H9 (cell line): ENCODE data around the gene SCUBE1. TPM values are rescaled to one million over a fixed set of nuclear protein-coding genes. Genes with fewer than 3 reads are reported as not detected.

Experiments
- DNase-seq: peaks from one replicate; pipeline ENCODE4 v3.0.0-alpha.2; 2017
- H2AFZ ChIP-seq: one replicate; pipeline ENCODE4 v1.6.1; 2013; ENCODE audit warnings: mild to moderate bottlenecking, low read length, control low read depth, moderate library complexity
- H2AK5ac ChIP-seq: 2 replicates; pipeline ENCODE4 v1.6.1; 2013; ENCODE audit warnings: low read length, control low read depth, mixed read lengths; ENCODE audit not compliant: insufficient read length
- H2BK120ac ChIP-seq: one replicate; pipeline ENCODE4 v1.6.1; 2013; ENCODE audit warnings: low read depth, mild to moderate bottlenecking, low read length, control low read depth, inconsistent platforms; ENCODE audit not compliant: poor library complexity, severe bottlenecking
- H2BK12ac ChIP-seq: 2 replicates; pipeline ENCODE4 v1.6.1; 2013; ENCODE audit warnings: low read length, control low read depth, mixed read lengths, low read depth; ENCODE audit not compliant: insufficient read length
- H2BK15ac ChIP-seq: 2 replicates; pipeline ENCODE4 v1.6.1; 2013; ENCODE audit warnings: low read depth, low read length, control low read depth
- H2BK20ac ChIP-seq: one replicate; pipeline ENCODE4 v1.6.1; 2013; ENCODE audit warnings: low read depth, mild to moderate bottlenecking, low read length, control low read depth, inconsistent platforms; ENCODE audit not compliant: poor library complexity, severe bottlenecking
- H2BK5ac ChIP-seq: 2 replicates; pipeline ENCODE4 v1.6.1; 2013; ENCODE audit warnings: low read length, control low read depth, mixed read lengths; ENCODE audit not compliant: insufficient read length
- H3K14ac ChIP-seq: 2 replicates; pipeline ENCODE4 v1.6.1; 2013; ENCODE audit warnings: low read length, control low read depth; ENCODE audit not compliant: insufficient read depth
- H3K18ac ChIP-seq: 2 replicates; pipeline ENCODE4 v1.6.1; 2013; ENCODE audit warnings: low read depth, mild to moderate bottlenecking, mixed read lengths, low read length, control low read depth; ENCODE audit not compliant: insufficient read length
- H3K23ac ChIP-seq: 2 replicates; pipeline ENCODE4 v1.6.1; 2013; ENCODE audit warnings: low read length, control low read depth, mixed read lengths, low read depth; ENCODE audit not compliant: insufficient read length
- H3K23me2 ChIP-seq: 2 replicates; pipeline ENCODE4 v1.6.1; 2013; ENCODE audit warnings: low read depth, mild to moderate bottlenecking, mixed read lengths, low read length, control low read depth; ENCODE audit not compliant: insufficient read length, poor library complexity, severe bottlenecking
- H3K27ac ChIP-seq: 2 replicates; pipeline ENCODE4 v1.5.1; 2013; ENCODE audit warnings: low read length, control low read depth, mixed read lengths, low read depth; ENCODE audit not compliant: insufficient read length
- H3K27me3 ChIP-seq: 2 replicates; pipeline ENCODE4 v1.6.1; 2013; ENCODE audit warnings: low read length, control low read depth, inconsistent platforms; ENCODE audit not compliant: insufficient read depth
- H3K4ac ChIP-seq: 2 replicates; pipeline ENCODE4 v1.6.1; 2013; ENCODE audit warnings: low read depth, mild to moderate bottlenecking, control low read depth, inconsistent platforms, low read length, moderate library complexity
- H3K4me1 ChIP-seq: 2 replicates; pipeline ENCODE4 v1.6.1; 2013; ENCODE audit warnings: low read length, control low read depth, inconsistent platforms; ENCODE audit not compliant: insufficient read depth
- H3K4me2 ChIP-seq: 2 replicates; pipeline ENCODE4 v1.6.1; 2013; ENCODE audit warnings: low read length, control low read depth, mixed read lengths; ENCODE audit not compliant: insufficient read length, insufficient read depth
- H3K56ac ChIP-seq: 2 replicates; pipeline ENCODE4 v1.6.1; 2013; ENCODE audit warnings: low read depth, mild to moderate bottlenecking, mixed read lengths, low read length, control low read depth; ENCODE audit not compliant: insufficient read length
- H3K79me1 ChIP-seq: 2 replicates; pipeline ENCODE4 v1.6.1; 2013; ENCODE audit warnings: low read depth, mild to moderate bottlenecking, moderate library complexity, low read length, control low read depth, inconsistent platforms; ENCODE audit not compliant: insufficient read depth, poor library complexity, severe bottlenecking
- H3K79me2 ChIP-seq: 2 replicates; pipeline ENCODE4 v1.6.1; 2013; ENCODE audit warnings: low read length, control low read depth, inconsistent platforms; ENCODE audit not compliant: insufficient read depth
- H3K9ac ChIP-seq: 2 replicates; pipeline ENCODE4 v1.6.1; 2013; ENCODE audit warnings: low read length, control low read depth, mixed read lengths; ENCODE audit not compliant: insufficient read length; ENCODE audit errors: extremely low read depth
- H3K9me3 ChIP-seq: one replicate; pipeline ENCODE4 v1.6.1; 2013; ENCODE audit warnings: low read depth, low read length, inconsistent platforms; ENCODE audit not compliant: control insufficient read depth
- H3T11ph ChIP-seq: one replicate; pipeline ENCODE4 v1.6.1; 2013; ENCODE audit warnings: mild to moderate bottlenecking, low read length, control low read depth, inconsistent platforms
- H4K20me1 ChIP-seq: one replicate; pipeline ENCODE4 v1.6.1; 2013; ENCODE audit not compliant: control insufficient read depth, insufficient read length, insufficient read depth
- H4K5ac ChIP-seq: 2 replicates; pipeline ENCODE4 v1.6.1; 2013; ENCODE audit warnings: low read depth, mild to moderate bottlenecking, mixed read lengths, low read length, control low read depth; ENCODE audit not compliant: insufficient read length
- H4K8ac ChIP-seq: replicated peaks from 2 replicates; pipeline ENCODE4 v1.6.1; 2013; ENCODE audit warnings: low read length, control low read depth, mixed read lengths, low read depth; ENCODE audit not compliant: insufficient read length
- H4K91ac ChIP-seq: 2 replicates; pipeline ENCODE4 v1.6.1; 2013; ENCODE audit warnings: low read depth, mild to moderate bottlenecking, moderate library complexity, mixed read lengths, low read length, control low read depth; ENCODE audit not compliant: insufficient read length
- H3K27ac Mint-ChIP-seq, 3 experiments: 2 replicates in 2 of 3; 3 replicates in 1 of 3; pipeline ENCODE4 v1.8.0; 2020 to 2021; ENCODE audit warnings: mixed read lengths in 3 of 3, mild to moderate bottlenecking in 1 of 3, moderate library complexity in 1 of 3
- H3K27me3 Mint-ChIP-seq: 2 replicates; pipeline ENCODE4 v1.8.0; 2021; ENCODE audit warnings: low read depth, mild to moderate bottlenecking, moderate library complexity, mixed read lengths
- H3K36me3 Mint-ChIP-seq, 3 experiments: 2 replicates in 2 of 3; 3 replicates in 1 of 3; pipeline ENCODE4 v1.8.0; 2020 to 2021; ENCODE audit warnings: low read depth in 3 of 3, mixed read lengths in 3 of 3; ENCODE audit not compliant: insufficient read depth in 1 of 3
- H3K4me1 Mint-ChIP-seq, 2 experiments: 2 replicates each; pipeline ENCODE4 v1.8.0; 2020; ENCODE audit warnings: mixed read lengths in 2 of 2
- H3K4me3 Mint-ChIP-seq, 2 experiments: 2 replicates in 1 of 2; 3 replicates in 1 of 2; pipeline ENCODE4 v1.8.0; 2020 to 2021; ENCODE audit warnings: mild to moderate bottlenecking in 2 of 2, mixed read lengths in 2 of 2, moderate library complexity in 1 of 2
- H3K9me3 Mint-ChIP-seq, 2 experiments: 2 replicates in 1 of 2; 3 replicates in 1 of 2; pipeline ENCODE4 v1.8.0; 2020; ENCODE audit warnings: mild to moderate bottlenecking in 2 of 2, mixed read lengths in 2 of 2, moderate library complexity in 1 of 2
- WGBS: extraction: QIAGEN DNeasy Blood & Tissue Kit; methylation state at CpG from one replicate; pipeline ENCODE4 v1.1.7; 2013; ENCODE audit warnings: missing lambda C conversion rate, low lambda C conversion rate, mixed read lengths; ENCODE audit not compliant: insufficient read length; ENCODE audit errors: extremely low coverage; 5-methylcytosine and 5-hydroxymethylcytosine counted together
- total RNA-seq: library from RNA; stranded (reverse); gene quantifications from 2 replicates; pipeline ENCODE4 v1.2.1, GENCODE V29; 2021
- TF ChIP-seq, protein P1 (sequence below): fragments of 200-600 bp; sonication (generic); conservative IDR thresholded peaks from 3 replicates; pipeline ENCODE4 v1.8.0; 2021; ENCODE audit warnings: antibody characterized with exemption, mild to moderate bottlenecking

SCUBE1 gene
- total RNA-seq, 1 experiment from 2014 or later = 1.2 TPM

GRCh38 chr22:43333978-43334377 lies 9.2 kb downstream of the SCUBE1 start:
- Mint-ChIP-seq H3K27me3 (peaks cover 5% of the 10 kb centered on the region), H3K36me3 (no peaks in the 10 kb centered on the region), H3K4me1 (peaks cover 0 to 15% of the 10 kb centered on the region in 2 experiments; a peak in 2 of 4 replicates), H3K27ac (no peak overlapping the region), H3K9me3 (no peaks in the 10 kb centered on the region), H3K4me3 (no peak overlapping the region)
- Histone ChIP-seq H2BK20ac (no peak overlapping the region), H2AK5ac (no peak overlapping the region), H3K79me2 (0 out of 2 replicates have a peak, but pooled peaks cover 2% of the 10 kb centered on the region), H3K9ac (no peak overlapping the region), H3K79me1 (no peaks in the 10 kb centered on the region), H3K9me3 (no peaks in the 10 kb centered on the region), H3K4ac (no peak overlapping the region), H2BK12ac (no peak overlapping the region), H4K91ac (no peak overlapping the region), H3K27me3 (no peaks in the 10 kb centered on the region), H3K27ac (no peak overlapping the region), H4K20me1 (peaks cover under 1% of the 10 kb centered on the region), H2BK15ac (no peak overlapping the region), H2AFZ (no peak overlapping the region), H4K8ac (no peak overlapping the region), H3K23me2 (no peaks in the 10 kb centered on the region), H4K5ac (no peak overlapping the region), H3K4me2 (no peak overlapping the region), H3T11ph (no peak overlapping the region), H3K14ac (no peak overlapping the region), H3K23ac (no peak overlapping the region), H3K18ac (no peak overlapping the region), H2BK5ac (no peak overlapping the region), H3K4me1 (no peaks in the 10 kb centered on the region; the same call in 1 of the 2 replicates), H3K56ac (no peak overlapping the region), H2BK120ac (no peak overlapping the region)
- TF ChIP-seq, protein P1, sequence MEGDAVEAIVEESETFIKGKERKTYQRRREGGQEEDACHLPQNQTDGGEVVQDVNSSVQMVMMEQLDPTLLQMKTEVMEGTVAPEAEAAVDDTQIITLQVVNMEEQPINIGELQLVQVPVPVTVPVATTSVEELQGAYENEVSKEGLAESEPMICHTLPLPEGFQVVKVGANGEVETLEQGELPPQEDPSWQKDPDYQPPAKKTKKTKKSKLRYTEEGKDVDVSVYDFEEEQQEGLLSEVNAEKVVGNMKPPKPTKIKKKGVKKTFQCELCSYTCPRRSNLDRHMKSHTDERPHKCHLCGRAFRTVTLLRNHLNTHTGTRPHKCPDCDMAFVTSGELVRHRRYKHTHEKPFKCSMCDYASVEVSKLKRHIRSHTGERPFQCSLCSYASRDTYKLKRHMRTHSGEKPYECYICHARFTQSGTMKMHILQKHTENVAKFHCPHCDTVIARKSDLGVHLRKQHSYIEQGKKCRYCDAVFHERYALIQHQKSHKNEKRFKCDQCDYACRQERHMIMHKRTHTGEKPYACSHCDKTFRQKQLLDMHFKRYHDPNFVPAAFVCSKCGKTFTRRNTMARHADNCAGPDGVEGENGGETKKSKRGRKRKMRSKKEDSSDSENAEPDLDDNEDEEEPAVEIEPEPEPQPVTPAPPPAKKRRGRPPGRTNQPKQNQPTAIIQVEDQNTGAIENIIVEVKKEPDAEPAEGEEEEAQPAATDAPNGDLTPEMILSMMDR = no peak
- DNase-seq = no peak
- no CpG with 5 or more reads among the region's 2 CpGs for WGBS
